GM19372 (cell line): ENCODE results near the gene TRAF5.
"Not testable (repeated sequence)": the region's sequence is repeated elsewhere in the genome, so short reads cannot be mapped to it uniquely, and the experiment has no call there.

Experiments used
- ATAC-seq: cut with Tn5 transposase; IDR thresholded peaks from one replicate; pipeline ENCODE4 v1.9.1; 2021; ENCODE audit warnings: mild to moderate bottlenecking, low read depth, moderate library complexity; ENCODE audit not compliant: unreplicated experiment

Gene TRAF5

GRCh38 chr1:211326528-211327345 is at the start of gene TRAF5:
Gene TRAF5, plus strand, starts transcription at chr1:211326833. Its CDS starts 26,407 bp downstream, at chr1:211353240.
- ATAC-seq, result peak; percentile 35

GRCh38 chr1:211279340-211279739 is 47.3 kb upstream of the TRAF5 start:
- no peak for ATAC-seq

GRCh38 chr1:211280910-211281309 is 45.7 kb upstream of the TRAF5 start:
- no peak for ATAC-seq

DNA sequence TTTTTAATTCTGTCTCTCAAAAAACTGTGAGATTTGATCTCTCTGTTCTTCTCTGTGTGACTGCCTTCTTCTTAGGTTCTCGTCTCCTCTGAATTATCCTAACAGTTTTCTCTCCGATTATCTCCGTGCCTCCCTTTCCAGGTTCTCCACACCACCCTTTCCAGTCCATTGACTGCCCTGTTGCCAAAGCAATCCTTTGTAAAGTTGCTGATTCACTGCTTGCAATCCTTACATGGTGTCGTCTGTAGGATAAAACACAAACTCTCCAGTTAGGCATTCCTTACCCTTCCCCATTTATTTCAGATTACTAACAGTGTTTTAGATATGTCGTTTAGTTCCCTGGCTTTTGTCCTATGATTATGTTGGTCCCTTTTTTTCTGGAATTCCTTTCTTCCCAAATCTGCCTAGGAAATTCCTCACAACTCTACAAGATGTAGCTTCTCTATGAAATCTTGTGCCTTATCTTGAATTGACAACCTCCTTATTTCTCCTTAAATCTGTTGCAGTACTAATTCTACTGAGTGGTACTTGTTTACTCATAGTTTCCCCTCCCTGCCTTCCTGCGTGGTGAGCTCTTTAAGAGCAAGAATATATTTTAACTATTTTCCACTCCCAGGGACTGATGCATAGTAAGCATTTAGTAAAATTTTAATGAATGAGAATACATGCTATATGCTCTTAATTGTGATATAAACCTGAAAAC is 45.2 kb upstream of the TRAF5 start:
- no peak for ATAC-seq

- ATAC-seq, result no peak
Measured at GRCh38 chr1:211282023-211282373, 44.6 kb upstream of the TRAF5 start.

GRCh38 chr1:211285196-211285595 is 41.4 kb upstream of the TRAF5 start:
- ATAC-seq, result no peak

- ATAC-seq, result no peak
Measured at GRCh38 chr1:211287218-211287617, 39.4 kb upstream of the TRAF5 start.

GRCh38 chr1:211292411-211292810 is 34.2 kb upstream of the TRAF5 start:
- ATAC-seq, result no peak

DNA sequence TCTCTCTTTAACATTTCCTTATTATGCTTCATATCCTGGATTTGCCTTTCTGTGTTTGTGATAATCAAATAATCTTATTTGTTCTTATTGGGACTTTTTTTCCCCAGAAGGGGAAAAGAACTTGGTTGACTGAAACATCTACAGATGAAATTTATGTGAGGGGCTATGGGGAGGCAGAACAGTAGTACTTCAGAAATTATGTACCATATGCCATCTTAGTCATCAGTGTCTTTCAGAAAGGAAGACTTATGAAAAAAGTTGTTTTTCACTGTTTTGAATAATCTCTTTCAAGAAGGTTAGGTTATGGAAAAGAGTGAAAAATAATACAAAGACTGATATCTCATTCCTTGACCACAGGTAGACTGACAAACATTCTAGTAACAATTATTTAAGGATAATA is 30.2 kb upstream of the TRAF5 start:
- ATAC-seq, result no peak

DNA sequence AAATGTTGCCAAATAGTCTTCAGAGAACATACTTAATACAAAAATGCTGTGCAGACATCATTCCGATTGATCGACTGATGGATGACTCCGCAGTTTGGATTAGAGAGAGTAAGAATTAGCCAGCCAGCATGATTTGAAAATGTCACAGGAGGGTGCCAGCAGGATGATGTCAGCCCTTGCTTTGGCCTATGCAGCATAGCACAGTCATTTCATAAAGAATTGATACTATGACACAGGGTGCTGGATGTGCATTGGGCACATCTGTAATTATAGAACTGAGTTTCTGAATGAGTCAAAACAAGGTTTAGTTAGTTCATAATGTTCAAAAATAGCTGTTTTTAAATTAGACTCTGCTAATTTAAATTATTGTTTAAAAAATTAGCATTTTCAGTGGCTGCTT is 21.6 kb upstream of the TRAF5 start:
- peak; percentile 75 for ATAC-seq

- no peak for ATAC-seq
Measured at GRCh38 chr1:211309617-211310016, 17.0 kb upstream of the TRAF5 start.

DNA sequence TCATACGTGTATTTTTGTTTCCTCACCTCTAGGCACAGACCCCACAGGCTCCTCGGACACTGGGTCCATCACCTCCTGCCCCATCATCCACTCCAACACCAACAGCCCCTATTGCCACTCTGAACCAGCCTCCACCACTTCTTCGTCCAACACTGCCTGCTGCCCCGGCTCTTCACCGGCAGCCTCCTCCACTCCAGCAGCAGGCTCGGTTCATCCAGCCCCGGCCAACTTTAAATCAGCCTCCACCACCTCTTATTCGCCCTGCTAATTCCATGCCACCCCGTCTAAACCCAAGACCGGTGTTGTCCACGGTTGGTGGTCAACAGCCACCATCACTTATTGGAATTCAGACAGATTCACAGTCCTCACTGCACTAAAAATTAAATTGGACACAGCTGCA is 13.2 kb upstream of the TRAF5 start:
- ATAC-seq, result no peak

DNA sequence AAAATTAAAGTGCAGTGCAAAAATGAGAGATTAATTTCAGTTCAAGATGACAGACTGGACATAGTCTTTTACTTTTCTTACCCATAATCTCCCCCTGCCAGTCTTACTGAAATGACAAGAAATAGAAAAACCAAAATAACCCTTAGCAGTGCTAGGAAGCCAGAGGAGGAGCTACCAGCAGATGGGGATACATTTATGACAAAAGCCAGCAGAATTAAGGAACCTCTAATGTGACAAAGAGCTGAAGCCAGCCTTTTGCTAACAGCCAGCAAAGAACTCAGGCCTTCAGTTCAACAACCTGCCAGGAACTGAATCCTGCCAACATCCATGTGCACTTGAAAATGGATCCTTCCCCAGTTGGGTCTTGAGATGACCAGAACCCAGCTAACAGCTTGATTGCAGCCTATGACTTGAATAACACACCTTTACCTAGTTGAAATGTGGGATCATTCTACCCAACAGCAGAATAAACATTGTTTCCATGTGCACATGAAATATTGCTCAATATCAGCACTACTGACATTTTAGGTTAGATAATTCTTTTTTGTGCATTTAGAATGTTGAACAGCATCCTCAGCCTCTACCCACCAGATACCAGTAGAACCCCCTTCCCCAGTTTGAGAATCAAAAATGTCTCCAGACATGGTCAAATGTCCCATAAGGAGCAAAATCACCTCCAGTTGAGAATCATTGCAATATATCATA is 7.9 kb upstream of the TRAF5 start:
- ATAC-seq, result no peak

- no peak for ATAC-seq
Measured at GRCh38 chr1:211319892-211320291, 6.7 kb upstream of the TRAF5 start.

DNA sequence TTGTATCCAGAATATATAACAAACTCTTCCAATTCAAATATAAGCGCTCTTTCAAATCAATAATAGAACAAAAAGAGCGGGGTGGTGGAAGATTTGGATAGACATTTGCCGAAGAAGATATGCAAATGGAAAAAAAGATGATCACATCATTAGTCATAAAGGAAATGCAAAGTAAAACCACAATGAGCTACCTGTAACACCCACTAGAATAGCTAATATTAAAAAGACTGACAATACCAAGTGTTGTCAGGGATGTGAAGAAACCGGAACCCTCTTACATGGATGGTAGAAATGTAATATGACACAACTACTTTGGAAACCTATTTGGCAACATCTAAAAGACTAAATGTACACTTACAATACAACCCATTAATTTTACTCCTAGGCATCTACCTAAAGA is 5.7 kb upstream of the TRAF5 start:
- ATAC-seq, result no peak

DNA sequence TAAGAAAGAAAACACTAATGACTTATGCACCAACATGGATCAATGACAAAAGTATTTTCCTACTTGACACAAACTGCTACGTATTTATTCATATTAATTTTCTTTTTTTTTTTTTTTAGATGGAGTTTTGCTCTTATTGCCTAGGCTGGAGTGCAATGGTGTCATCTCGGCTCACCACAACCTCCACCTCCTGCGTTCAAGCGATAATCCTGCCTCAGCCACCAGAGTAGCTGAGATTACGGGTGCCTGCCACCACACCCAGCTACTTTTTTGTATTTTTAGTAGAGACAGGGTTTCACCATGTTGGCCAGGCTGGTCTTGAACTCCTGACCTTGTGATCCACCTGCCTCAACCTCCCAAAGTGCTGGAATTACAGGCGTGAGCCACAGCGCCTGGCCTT is 5.0 kb upstream of the TRAF5 start:
- not testable (repeated sequence) for ATAC-seq

- ATAC-seq, result peak; percentile 55
Measured at GRCh38 chr1:211323156-211324063, 3.2 kb upstream of the TRAF5 start.

GRCh38 chr1:211324992-211325775 is 1.4 kb upstream of the TRAF5 start:
- ATAC-seq, result no peak

GRCh38 chr1:211326140-211326527 is 499 bp upstream of the TRAF5 start:
- ATAC-seq, result no peak
